Measurements from ENCODE around the gene DTHD1.

The DTHD1 gene

GRCh38 chr4:36338973-36339372 lies 57.6 kb downstream of the DTHD1 start:
- no peak for DNase-seq (ENCODE audit: low read depth)
- H3K4me3 ChIP-seq (replicated peaks; ENCODE audit: low read depth, low read length) = no peak overlapping the region
- no peak for TF ChIP-seq CTCF (IDR thresholded peaks at IDR 0.05; ENCODE audit: low read length, missing control alignments)

GRCh38 chr4:36341936-36342335 lies 60.5 kb downstream of the DTHD1 start:
- DNase-seq (ENCODE audit: low read depth) = no peak
- no peak overlapping the region for H3K4me3 ChIP-seq (replicated peaks; ENCODE audit: low read depth, low read length)
- TF ChIP-seq CTCF (IDR thresholded peaks at IDR 0.05; ENCODE audit: low read length, missing control alignments) = no peak

- H3K4me3 ChIP-seq (replicated peaks; ENCODE audit: low read depth, low read length) = no peak overlapping the region
- TF ChIP-seq CTCF (IDR thresholded peaks at IDR 0.05; ENCODE audit: low read length, missing control alignments) = no peak
- DNase-seq (ENCODE audit: low read depth) = no peak
Observed at GRCh38 chr4:36343501-36344175, 62.2 kb downstream of the DTHD1 start.

GRCh38 chr4:36348403-36348938 lies 67.1 kb downstream of the DTHD1 start:
- no peak for TF ChIP-seq CTCF (IDR thresholded peaks at IDR 0.05; ENCODE audit: low read length, missing control alignments)
- H3K4me3 ChIP-seq (replicated peaks; ENCODE audit: low read depth, low read length) = no peak overlapping the region
- DNase-seq (ENCODE audit: low read depth) = no peak

GRCh38 chr4:36349938-36350549 lies 68.6 kb downstream of the DTHD1 start:
- H3K4me3 ChIP-seq (replicated peaks; ENCODE audit: low read depth, low read length) = no peak overlapping the region
- TF ChIP-seq CTCF (IDR thresholded peaks at IDR 0.05; ENCODE audit: low read length, missing control alignments) = no peak
- no peak for DNase-seq (ENCODE audit: low read depth)

GRCh38 chr4:36351082-36351666 lies 69.8 kb downstream of the DTHD1 start:
- no peak overlapping the region for H3K4me3 ChIP-seq (replicated peaks; ENCODE audit: low read depth, low read length)
- DNase-seq (ENCODE audit: low read depth) = peak; percentile 60
- peak; percentile 75 for TF ChIP-seq CTCF (IDR thresholded peaks at IDR 0.05; ENCODE audit: low read length, missing control alignments)
